Glomerular endothelial cell (primary cell): Measurements from ENCODE around the gene DTNA. TPM values are rescaled to one million over a fixed set of nuclear protein-coding genes. Genes with fewer than 3 reads are reported as not detected.
A peak's percentile ranks its signal among the peaks of the same experiment; 100 is the strongest.

ENCODE experiments used
- DNase-seq: peaks from one replicate; pipeline ENCODE4 v3.0.0-alpha.2; 2011; ENCODE audit warnings: low read depth, low spot score; ENCODE audit errors: extremely low read depth
- total RNA-seq: library from RNA; depleted of rRNA; stranded (reverse); fragments of >200 nt; gene quantifications from 2 replicates; pipeline ENCODE4 v1.2.3, GENCODE V29; 2015

Gene DTNA
- total RNA-seq, 1 donor from 2014 or later, result 12.3 TPM

DNA sequence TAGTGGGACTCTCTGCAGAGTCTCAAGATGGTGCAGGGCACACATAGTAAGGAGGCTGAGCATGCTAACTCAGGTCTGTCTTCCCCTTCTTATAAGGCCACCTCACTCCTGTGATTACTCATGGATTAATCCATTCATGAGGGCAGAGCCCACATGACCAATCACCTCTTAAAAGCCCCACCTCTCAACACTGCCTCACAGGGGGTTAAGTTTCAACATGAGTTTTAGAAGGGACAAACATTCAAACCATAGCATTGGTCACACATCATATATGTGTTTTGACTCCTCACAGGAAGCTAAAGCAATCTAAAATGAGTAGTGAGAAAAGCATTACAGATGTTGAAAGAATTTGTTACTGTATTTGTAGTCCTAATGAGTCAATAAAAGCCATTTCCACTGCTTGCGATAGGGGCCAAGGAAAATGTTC, 57.5 kb downstream of the DTNA start:
- no peak for DNase-seq

DNA sequence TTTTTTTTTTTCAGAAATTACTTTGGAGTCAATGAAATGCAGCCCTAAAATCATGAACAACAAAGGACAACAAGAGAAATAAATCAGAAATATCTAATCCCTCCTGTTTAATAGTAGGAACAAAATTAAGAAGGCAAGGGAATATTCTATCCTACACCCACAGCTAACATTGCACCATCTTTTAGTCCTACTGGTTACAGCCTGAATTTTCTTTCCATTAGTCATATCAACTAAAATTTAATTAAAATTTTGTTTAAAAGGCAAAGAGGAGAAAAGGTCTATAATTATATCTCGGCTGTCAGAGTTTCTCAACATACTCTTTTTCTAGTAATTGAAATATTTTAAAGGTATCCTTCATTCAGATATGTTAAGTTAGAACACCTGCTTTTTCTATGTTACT, 61.9 kb downstream of the DTNA start:
- DNase-seq, result no peak

DNA sequence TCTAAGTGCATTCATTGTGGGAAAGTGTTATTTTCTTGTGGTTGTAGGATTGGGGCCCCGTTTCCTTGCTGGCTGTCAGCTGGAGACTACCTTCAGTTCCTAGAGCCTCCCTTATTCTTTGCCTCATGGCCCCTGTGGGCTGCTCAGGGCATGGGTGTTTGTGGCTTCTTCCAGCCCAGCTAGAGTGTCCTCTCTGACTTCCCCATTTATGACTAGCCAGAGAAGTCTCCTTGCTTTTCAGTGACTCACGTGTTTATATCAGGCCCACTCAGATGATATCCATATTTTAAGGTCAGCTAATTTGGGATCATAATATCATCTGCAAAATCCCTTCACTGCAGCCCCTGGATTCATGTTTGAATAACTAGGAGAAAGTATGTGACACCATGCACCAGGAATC, 62.8 kb downstream of the DTNA start:
- no peak for DNase-seq

DNA sequence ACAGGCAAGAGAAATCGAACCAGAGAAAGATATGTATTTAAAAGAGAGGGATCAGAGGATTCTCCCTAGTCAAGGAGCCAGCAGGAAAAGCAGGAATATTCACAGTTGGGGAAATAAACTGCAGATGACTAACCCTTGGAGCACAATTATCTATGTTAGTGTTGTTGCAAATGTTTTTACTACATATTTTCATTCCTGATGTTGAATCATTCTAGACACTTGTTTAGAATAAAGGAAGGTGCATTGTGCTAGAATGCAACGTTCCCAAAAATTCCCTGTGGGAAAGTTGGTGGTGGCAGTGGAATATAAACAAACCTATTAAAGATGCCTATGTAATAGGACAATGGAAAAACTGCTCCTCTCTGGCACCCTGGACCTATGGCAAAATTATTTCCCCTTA, 63.3 kb downstream of the DTNA start:
- no peak for DNase-seq

DNA sequence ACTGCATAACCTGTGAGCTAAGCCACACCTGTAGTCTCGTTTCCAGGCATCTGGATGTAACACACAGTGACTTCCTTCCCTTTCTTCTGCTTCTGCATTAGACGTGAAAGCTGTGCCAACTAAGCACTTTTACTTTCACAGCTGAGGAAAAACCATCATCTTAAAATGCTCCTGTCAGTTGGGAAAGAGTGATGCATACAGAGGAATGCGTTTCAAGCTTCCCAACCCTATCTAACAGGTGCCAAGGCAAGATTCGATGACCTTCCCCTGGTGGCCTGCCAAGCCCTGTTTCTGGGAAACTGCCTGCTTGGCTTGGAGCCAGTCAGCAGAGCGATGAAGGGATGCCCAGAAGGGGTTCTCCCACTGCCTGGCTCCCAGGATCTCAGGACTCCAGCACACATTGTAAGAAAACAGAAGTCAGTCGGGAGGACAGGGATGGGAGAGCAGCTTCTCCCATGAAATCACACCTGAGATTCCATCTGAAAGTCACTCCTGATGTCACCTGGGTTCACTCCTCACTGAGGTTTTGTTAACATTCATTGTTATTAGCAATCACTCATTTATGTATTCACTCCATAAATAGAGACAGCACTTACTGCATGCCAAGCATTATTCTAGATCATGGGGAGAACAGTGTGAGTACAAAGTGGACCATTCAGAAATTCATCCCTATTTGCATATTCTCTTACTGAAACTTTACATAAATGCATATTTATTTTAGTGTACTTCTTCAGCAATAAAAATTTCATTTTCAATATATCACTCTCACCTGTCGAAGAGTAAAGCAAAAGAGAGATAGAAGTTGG, 64.1 kb downstream of the DTNA start:
- DNase-seq, result no peak

DNA sequence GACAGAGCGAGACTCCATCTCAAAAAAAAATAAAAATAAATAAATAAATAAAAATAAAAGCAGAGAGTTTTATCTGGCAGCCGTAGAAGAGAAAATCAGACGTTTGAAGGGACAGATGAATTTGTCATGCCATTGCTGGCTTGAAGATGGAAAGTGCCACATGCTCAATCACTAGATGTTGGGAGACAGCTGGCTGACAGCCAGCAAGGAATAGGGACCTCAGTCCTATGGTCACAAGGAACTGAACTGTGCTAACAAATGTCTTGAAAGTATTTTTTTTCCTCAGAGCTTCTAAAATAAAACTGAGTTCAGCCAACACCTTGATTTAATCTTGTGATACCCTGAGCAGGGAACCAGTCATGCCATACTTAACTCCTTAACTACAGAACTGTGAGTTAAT, 65.4 kb downstream of the DTNA start:
- no peak for DNase-seq

DNA sequence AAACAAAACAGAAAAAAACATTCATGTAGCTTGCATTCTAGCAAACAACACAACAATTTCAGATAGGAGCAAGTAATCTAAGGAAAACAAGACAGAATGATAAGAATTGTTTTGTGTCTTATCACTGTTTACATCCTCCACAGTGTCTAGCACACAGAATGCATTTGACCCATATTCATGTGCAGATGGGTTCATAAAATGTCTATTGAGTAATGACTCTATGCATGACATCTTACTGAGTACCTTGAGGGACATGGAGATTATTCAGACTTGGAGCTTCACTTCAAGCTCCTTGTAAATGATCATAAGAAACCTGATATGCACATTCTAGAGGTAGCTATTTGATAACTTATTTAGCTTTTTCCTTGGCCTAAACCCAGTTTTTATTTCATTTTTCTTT, 69.0 kb downstream of the DTNA start:
- DNase-seq, result no peak

DNA sequence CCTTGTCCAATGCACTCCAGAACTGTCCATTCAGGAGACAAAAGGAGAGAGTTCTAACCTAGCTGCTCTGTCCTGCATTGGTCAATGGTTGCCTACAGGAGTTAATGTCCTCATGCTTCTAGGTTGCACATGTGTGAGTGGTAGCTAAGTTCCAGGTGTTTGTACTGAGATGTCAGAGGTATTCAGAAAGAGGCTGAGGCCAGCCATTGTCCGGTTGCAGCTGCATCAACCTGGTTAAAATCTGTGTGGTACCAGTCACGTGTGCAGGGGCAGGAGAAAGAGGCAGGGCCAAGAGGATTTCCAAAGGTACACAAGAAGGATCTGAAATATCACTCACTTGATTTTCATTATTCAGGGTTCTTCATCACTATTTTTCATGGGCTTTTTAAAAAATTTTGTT, 70.8 kb downstream of the DTNA start:
- no peak for DNase-seq

DNA sequence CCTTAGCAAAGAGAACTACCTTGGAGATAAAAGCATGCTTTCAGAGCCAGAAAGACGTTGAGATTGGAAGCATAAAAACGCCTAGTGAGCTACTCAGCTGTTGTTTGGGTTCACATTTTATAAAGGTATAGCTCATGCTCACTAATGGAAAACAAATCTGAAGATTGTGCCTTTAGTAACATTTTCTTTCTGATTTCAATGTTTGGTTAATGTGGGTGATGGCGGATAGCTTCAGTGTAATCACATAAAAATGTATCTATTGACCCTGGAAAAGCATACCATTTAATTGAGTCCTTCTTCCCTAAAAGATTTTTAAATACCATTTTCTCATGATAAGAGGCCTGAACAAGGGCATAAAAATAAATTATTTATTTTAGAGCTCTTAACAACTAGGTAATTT, 73.4 kb downstream of the DTNA start:
- DNase-seq, result no peak

DNA sequence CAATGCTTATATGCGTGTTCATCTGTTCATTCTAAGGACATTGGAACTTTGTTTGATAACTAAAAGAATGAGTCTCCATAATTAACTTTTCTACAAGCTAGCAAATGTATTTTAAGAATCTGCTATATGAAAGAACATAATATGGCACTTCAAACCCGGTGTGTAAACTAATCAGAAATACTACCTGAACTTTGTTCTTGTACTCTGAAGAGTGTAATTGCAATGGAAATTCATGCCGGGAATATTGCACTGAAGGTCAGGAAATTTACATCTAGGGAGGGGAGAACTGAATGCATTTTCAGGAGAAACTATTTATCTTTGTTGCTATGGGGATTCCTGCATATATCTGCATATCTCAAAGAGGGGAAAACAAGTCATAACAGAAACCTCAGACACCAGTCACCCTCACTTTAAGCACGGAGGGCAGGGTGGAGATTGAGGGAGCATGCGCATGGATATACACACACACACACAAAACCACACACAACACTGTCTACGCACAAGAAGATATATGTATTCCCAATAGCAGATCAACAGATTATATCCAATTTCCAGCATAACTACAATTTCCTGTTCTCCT, 76.2 kb downstream of the DTNA start:
- DNase-seq, result no peak

DNA sequence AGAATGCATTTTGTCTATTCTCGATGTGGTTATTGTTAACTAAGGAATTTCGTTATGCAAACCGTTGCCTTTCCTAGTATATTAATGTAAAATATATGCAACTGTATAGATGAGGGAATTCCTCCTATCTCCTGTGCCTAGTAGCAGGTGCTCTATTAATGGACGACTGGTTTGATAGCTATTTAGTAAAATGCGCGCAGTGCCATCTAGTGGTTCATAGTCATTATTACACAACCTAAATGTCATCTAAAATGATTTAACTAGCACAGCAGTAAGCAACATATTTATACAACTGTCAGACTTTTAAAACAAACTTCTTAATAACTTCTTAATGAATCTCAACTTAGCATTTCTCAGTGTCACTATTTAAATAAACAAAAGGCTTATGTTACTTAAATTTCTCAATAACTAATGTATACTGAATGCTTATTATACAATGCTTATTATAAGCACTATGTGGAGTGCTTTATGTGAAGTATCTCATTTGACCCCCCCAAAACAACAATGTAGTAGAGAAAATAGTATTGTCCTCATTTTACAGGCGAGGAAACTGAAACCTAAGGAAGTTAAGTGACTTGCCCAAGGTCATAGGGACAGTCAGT, 77.9 kb downstream of the DTNA start:
- DNase-seq, result peak; percentile 61

DNA sequence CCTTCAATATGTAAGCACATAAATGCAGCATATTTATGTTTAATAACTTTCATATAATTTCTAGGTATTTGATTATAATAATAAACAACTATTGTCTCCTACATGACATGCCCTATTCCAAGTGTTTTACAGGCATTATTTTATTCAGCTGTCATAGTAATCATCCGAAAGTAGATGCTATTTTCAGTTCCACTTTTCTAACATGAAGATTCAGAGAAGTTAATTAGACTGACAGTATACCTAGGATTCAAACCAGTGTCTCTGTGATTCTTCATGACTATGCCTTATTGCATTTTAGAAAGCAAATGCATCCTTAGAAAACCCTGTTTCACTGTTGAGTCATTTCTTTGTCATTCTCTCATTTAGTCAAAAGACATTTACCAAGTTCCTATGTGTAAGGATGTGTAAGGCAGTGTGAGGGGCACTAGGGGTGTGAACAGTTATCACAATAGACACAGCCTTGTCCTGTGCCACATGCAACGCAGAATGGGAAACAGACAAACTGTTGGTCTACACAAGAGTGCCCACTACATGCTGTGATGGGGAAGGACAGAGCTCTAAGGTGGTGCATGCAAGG, 79.8 kb downstream of the DTNA start:
- DNase-seq, result no peak

DNA sequence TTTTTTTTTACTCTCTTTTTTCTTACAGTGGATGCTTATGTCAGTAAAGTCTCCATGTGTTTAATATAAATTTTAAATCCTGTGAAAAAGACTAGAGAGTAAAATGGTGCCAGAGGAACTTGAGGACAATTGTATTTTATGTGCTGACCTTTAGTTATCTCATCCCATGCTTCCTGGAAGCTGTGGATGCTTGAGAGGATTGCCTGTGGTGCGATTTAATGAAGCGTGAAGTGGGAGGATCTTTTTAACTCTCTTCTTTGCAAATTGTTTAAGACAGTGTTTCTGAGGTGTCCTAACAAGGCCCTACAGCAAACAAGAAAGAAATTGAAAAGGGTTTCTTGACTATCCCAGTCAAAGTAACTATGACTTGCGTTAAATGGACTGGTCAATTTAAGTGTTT, 84.2 kb downstream of the DTNA start:
- no peak for DNase-seq

DNA sequence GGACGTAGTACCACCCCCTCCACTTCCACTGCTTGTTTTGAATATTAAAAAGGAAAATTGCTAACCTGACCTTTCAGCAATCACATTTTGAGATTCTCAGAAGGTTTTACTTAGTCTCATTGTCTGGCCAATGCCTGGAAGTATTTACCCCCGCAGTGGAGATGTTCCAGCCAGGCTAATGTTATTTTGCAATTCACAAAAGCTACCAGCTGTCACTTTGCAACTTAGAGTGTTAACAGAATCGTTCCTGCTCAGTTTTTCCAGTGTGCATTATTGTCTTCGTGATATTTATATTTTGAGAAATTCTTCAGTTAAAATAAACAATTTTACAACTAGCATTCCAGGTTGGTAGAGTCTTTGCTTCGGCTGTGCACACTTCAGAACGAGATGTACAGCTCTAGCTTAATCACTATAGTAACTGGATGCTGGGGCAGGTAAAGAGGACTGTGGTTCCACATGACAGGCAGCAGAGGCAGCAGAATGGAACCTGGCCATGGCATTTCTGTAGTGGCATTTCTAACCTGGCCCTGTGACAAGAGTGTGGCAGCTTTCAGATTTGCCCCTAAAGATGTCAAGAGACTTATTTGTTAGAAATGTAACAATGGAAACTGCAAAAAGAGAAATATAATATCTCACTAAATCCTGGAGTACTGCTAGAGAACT, 85.1 kb downstream of the DTNA start:
- DNase-seq, result no peak

DNA sequence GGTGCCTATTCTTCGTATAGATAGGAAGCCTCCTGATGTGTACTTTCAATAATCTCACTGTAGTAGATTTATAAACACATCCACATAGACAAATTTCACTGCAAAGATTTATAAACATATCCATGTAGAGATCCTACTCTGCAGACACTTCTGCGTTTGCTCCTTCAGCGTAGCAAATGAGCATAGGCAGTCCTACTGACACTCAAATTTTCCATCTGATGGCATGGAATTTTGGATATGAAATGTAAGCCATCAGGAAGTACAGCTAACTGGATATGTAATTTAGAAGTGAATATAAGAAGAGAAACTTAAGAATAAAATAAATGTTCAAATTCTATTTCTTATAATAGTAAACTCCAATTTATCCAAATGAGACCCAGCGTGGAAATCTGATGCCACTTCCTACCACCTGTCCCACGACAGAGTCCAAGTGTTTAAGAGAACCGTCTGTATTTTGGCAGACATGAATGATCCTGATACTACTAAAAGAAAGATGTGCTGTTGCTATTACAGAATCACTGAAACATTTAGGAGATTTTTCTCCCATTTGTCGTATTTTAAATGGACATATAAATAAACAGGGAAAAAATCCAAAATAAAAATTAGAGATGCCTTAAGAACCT, 86.0 kb downstream of the DTNA start:
- DNase-seq, result no peak

DNA sequence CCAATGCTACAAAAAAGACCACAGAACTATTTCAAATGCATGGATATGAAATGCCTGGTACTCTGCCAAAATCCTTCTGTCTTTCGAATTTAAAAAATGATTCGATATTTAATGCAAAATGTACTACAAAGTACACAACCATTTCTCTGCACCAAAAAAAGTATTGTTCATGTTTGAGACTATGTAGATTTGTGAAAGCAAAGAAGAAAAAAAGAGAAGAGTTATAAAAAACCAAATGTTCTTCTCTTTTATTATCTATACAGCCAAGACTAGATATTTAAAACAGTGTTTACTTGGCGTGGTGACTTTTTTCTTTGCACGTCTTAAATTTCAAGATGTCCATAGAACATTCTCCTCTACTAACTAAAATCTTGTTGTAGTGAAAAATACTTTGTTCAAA, 89.2 kb downstream of the DTNA start:
- no peak for DNase-seq

DNA sequence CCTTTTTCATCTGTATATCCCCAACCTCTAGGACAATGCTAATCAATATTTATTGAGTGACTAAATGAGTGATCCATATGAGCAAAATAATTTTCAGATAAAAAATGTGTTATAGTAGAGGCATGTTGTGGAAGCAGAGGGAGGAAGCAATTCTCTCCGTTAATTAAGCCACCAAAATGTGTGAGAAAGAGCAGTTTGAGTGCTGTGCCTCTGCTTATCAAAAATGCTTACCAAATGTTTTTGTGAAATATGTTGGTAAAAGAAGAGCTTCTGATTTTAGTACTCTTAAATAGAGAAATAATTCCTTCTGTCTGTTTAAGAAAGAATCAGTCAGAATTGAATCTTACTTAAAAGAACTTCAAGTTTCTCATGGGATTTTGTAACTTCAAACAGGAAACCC, 90.3 kb downstream of the DTNA start:
- no peak for DNase-seq

DNA sequence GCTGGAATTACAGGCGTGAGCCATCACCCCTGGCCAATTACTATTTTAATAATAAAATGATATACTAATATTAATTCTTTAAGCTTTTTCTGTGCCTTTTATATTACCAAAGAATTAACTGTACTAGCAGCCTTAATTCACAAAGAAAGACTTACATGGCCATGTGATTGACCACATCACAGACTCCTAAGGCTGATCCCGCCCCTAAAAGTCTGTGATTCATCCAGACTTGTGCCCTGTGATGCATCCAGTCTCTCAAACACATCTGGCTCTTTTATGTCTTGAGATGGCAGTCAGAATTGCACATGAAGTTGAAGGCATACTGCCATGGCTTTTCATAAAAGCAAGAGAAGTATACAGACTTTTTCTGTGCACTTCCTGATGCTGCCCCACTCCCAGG, 91.7 kb downstream of the DTNA start:
- DNase-seq, result no peak

DNA sequence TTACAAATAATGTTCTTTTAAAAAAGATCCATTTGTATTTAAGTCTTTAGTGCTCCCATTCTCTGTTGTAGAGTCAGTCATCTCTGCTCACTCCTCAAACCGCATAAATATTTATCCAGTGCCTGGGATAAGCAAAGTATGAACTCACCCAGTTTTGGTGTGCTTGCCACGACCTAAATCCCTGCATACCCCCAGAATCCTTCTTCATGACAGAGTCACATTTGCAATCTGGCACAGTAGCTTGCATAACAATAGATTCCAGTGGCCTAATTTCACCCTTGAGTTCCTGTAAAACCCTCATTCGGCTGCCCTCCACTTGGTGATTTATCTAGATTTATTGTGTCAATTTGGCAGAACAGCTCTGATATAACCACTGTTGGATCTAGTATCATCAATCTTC, 92.9 kb downstream of the DTNA start:
- DNase-seq, result no peak

DNA sequence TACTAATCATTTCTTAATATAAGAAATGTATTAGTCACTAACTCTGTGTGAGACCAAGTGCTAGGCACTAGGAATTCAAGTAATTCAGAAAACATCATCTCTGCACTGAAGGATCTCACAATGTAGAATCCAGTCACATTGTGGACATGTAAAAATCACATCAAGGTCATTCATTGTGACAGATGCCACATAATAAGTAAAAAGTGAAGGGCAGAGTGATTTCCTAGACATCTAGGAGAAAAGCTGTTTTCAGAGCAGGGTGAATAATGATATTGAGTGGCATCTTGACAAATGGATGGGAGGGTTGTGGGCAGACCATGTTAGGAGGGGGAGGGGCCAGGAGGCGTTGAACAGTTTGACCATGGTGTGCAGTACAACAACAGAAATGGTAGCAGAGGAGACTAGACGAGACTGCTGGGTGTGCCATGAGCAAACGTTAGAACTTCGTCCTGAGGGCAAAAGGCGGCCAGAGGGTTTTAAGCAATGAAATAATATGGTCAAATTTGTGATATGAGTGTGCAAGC, 93.8 kb downstream of the DTNA start:
- no peak for DNase-seq
